Measurements from ENCODE around the gene TCEA3.

The TCEA3 gene

GRCh38 chr1:23344987-23345472 lies 79.5 kb downstream of the TCEA3 start:
- peak overlapping the region; percentile 98 for H3K27ac ChIP-seq
- TF ChIP-seq, protein P1, sequence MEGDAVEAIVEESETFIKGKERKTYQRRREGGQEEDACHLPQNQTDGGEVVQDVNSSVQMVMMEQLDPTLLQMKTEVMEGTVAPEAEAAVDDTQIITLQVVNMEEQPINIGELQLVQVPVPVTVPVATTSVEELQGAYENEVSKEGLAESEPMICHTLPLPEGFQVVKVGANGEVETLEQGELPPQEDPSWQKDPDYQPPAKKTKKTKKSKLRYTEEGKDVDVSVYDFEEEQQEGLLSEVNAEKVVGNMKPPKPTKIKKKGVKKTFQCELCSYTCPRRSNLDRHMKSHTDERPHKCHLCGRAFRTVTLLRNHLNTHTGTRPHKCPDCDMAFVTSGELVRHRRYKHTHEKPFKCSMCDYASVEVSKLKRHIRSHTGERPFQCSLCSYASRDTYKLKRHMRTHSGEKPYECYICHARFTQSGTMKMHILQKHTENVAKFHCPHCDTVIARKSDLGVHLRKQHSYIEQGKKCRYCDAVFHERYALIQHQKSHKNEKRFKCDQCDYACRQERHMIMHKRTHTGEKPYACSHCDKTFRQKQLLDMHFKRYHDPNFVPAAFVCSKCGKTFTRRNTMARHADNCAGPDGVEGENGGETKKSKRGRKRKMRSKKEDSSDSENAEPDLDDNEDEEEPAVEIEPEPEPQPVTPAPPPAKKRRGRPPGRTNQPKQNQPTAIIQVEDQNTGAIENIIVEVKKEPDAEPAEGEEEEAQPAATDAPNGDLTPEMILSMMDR (conservative IDR thresholded peaks at IDR 0.05): no peak

GRCh38 chr1:23344111-23344986 lies 80.2 kb downstream of the TCEA3 start, which contains the start of gene HNRNPR:
TSS of gene HNRNPR (minus strand) at chr1:23344284. CDS start at chr1:23341008, 3,276 bp downstream.
- peak within 1 kb of the TSS; percentile 98 for H3K27ac ChIP-seq

GRCh38 chr1:23343221-23344110 lies 81.1 kb downstream of the TCEA3 start:
- peak overlapping the region; percentile 98 for H3K27ac ChIP-seq
- TF ChIP-seq, protein P1 (conservative IDR thresholded peaks at IDR 0.05): no peak

More at GRCh38 chr1:23344111-23344986, 80.2 kb downstream of the TCEA3 start, which contains the start of gene HNRNPR:
- TF ChIP-seq, protein P1 (conservative IDR thresholded peaks at IDR 0.05): no peak; the same call in 1 of the 2 replicates

DNA sequence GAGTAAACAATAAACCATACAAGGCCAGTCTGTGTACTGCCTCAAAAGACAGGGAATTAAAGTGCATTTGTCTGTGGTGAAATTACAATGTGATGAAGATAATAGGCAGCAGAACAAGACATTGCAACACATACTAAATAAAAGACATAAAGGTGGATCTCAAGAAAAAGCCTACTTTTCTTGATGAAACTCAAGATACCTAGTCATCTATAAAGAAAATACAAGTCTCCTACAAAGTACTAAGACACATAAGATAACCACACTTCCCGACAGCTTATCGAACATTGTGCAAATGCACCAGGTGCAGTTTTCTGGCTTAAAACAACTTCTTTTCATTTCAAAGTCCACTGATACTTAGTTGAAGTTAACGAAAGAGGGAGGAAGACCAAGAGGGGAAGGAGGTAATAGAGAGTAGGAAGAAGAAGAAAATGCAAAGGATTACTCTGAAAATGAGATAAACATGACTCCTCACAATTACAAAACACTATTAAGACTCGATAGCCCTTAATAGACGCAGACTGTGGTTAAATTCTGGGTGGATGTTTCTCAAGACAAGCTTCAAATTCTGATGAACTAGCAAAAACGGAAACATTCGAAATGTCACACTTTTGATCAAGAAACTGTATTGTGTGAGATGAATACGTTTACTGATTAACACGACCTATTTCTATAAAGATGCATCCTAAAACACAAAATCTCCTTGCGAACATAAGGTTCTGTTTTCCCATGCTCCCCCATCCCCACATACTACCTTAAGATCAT lies 82.4 kb downstream of the TCEA3 start:
- peak overlapping the region; percentile 98 for H3K27ac ChIP-seq
- TF ChIP-seq, protein P1 (conservative IDR thresholded peaks at IDR 0.05): no peak

- TF ChIP-seq, protein P1 (conservative IDR thresholded peaks at IDR 0.05): no peak
- H3K27ac ChIP-seq: no peak overlapping the region
Observed at GRCh38 chr1:23339632-23340031, 84.9 kb downstream of the TCEA3 start.

GRCh38 chr1:23337869-23338268 lies 86.7 kb downstream of the TCEA3 start:
- TF ChIP-seq, protein P1 (conservative IDR thresholded peaks at IDR 0.05): no peak
- no peak overlapping the region for H3K27ac ChIP-seq
